Parathyroid adenoma (tissue), 2 donors: ENCODE measurements around the gene CNOT9.
"Not testable (repeated sequence)": the region's sequence is repeated elsewhere in the genome, so short reads cannot be mapped to it uniquely, and the experiment has no call there.

Source experiments
- H2AFZ ChIP-seq: fragments of 300-600 bp; sonication (generic); one replicate; pipeline ENCODE4 v1.7.0; 2017; ENCODE audit warnings: antibody characterized with exemption, mild to moderate bottlenecking
- H3K27ac ChIP-seq: fragments of 300-600 bp; sonication (generic); one replicate; pipeline ENCODE4 v1.7.0; 2017
- H3K27me3 ChIP-seq: fragments of 300-600 bp; sonication (generic); one replicate; pipeline ENCODE4 v1.7.0; 2017; ENCODE audit warnings: low read length; ENCODE audit not compliant: control insufficient read depth, insufficient read depth
- H3K36me3 ChIP-seq: fragments of 300-600 bp; sonication (generic); one replicate; pipeline ENCODE4 v1.7.0; 2017; ENCODE audit warnings: low read length; ENCODE audit not compliant: control insufficient read depth, insufficient read depth
- H3K4me1 ChIP-seq: fragments of 300-600 bp; sonication (generic); one replicate; pipeline ENCODE4 v1.7.0; 2017; ENCODE audit warnings: control low read depth
- H3K4me2 ChIP-seq: fragments of 300-600 bp; sonication (generic); one replicate; pipeline ENCODE4 v1.7.0; 2017; ENCODE audit warnings: low read length
- H3K4me3 ChIP-seq: fragments of 300-600 bp; sonication (generic); one replicate; pipeline ENCODE4 v1.7.0; 2017; ENCODE audit warnings: low read depth, low read length
- H3K79me2 ChIP-seq: fragments of 300-600 bp; sonication (generic); one replicate; pipeline ENCODE4 v1.7.0; 2017; ENCODE audit warnings: control low read depth
- H3K9ac ChIP-seq: fragments of 300-600 bp; sonication (generic); one replicate; pipeline ENCODE4 v1.7.0; 2017; ENCODE audit warnings: mild to moderate bottlenecking
- H3K9me3 ChIP-seq: fragments of 300-600 bp; sonication (generic); one replicate; pipeline ENCODE4 v1.7.0; 2017; ENCODE audit warnings: low read length; ENCODE audit not compliant: control insufficient read depth
- CTCF ChIP-seq: fragments of 300-600 bp; sonication (generic); IDR thresholded peaks from one replicate; pipeline ENCODE4 v1.7.0; 2017; ENCODE audit warnings: antibody characterized with exemption, mild to moderate bottlenecking
- donor health status: primary hyperparathyroidism.

Gene CNOT9

GRCh38 chr2:218536804-218537494, 31.7 kb upstream of the CNOT9 start:
- Histone ChIP-seq H3K9ac (no peak overlapping the region), H3K4me3 (no peak overlapping the region), H3K36me3 (no peaks in the 10 kb centered on the region), H3K27ac (no peak overlapping the region), H3K79me2 (no peaks in the 10 kb centered on the region), H3K27me3 (no peaks in the 10 kb centered on the region), H2AFZ (no peak overlapping the region), H3K4me2 (no peak overlapping the region), H3K9me3 (no peaks in the 10 kb centered on the region), H3K4me1 (no peaks in the 10 kb centered on the region)
- TF ChIP-seq CTCF, result no peak

GRCh38 chr2:218540015-218540414, 28.6 kb upstream of the CNOT9 start:
- Histone ChIP-seq H3K9ac (no peak overlapping the region), H3K4me3 (no peak overlapping the region), H3K27ac (no peak overlapping the region), H3K79me2 (no peaks in the 10 kb centered on the region), H3K4me2 (no peak overlapping the region), H3K27me3 (no peaks in the 10 kb centered on the region), H3K4me1 (no peaks in the 10 kb centered on the region), H3K9me3 (no peaks in the 10 kb centered on the region), H2AFZ (no peak overlapping the region), H3K36me3 (no peaks in the 10 kb centered on the region)
- no peak for TF ChIP-seq CTCF

- no peaks in the 10 kb centered on the region for H3K4me1 ChIP-seq
- H3K4me3 ChIP-seq, result no peak overlapping the region
- H3K27me3 ChIP-seq, result no peaks in the 10 kb centered on the region
- H3K27ac ChIP-seq, result no peak overlapping the region
- H2AFZ ChIP-seq, result no peak overlapping the region
- no peaks in the 10 kb centered on the region for H3K36me3 ChIP-seq
- H3K79me2 ChIP-seq, result no peaks in the 10 kb centered on the region
- TF ChIP-seq CTCF, result no peak
- H3K9ac ChIP-seq, result no peak overlapping the region
- H3K4me2 ChIP-seq, result no peak overlapping the region
- H3K9me3 ChIP-seq, result no peaks in the 10 kb centered on the region
These were observed 22.6 kb upstream of the CNOT9 start for GRCh38 chr2:218546012-218546411.

- Histone ChIP-seq H3K9ac (no peak overlapping the region), H3K27me3 (no peaks in the 10 kb centered on the region), H3K36me3 (no peaks in the 10 kb centered on the region), H3K4me2 (no peak overlapping the region), H3K27ac (no peak overlapping the region), H3K4me3 (no peak overlapping the region), H3K9me3 (no peaks in the 10 kb centered on the region), H3K79me2 (no peaks in the 10 kb centered on the region), H3K4me1 (no peaks in the 10 kb centered on the region), H2AFZ (no peak overlapping the region)
- no peak for TF ChIP-seq CTCF
These were observed 21.1 kb upstream of the CNOT9 start for GRCh38 chr2:218547511-218547910.

GRCh38 chr2:218547978-218548377, 20.7 kb upstream of the CNOT9 start:
- Histone ChIP-seq H3K9me3 (no peaks in the 10 kb centered on the region), H3K36me3 (no peaks in the 10 kb centered on the region), H3K4me1 (no peaks in the 10 kb centered on the region), H3K4me3 (no peak overlapping the region), H3K4me2 (no peak overlapping the region), H3K79me2 (no peaks in the 10 kb centered on the region), H2AFZ (no peak overlapping the region), H3K9ac (no peak overlapping the region), H3K27me3 (no peaks in the 10 kb centered on the region), H3K27ac (no peak overlapping the region)
- no peak for TF ChIP-seq CTCF

GRCh38 chr2:218554225-218554624, 14.4 kb upstream of the CNOT9 start:
- H3K4me2 ChIP-seq, H3K9ac ChIP-seq, H3K79me2 ChIP-seq, H3K27ac ChIP-seq, H3K4me1 ChIP-seq, H3K36me3 ChIP-seq, H3K4me3 ChIP-seq, H3K27me3 ChIP-seq, H3K9me3 ChIP-seq, H2AFZ ChIP-seq: not testable (repeated sequence)
